T47D (cell line): ENCODE data around the gene CEBPG.

Experiments
- DNase-seq, 2 experiments: peaks; one replicate each; pipeline versions ENCODE4 v3.0.0 to v3.0.0-alpha.2; 2011 to 2012; ENCODE audit warnings: low read depth in 1 of 2, low spot score in 1 of 2
- JUND ChIP-seq: IDR thresholded peaks from 2 replicates; pipeline ENCODE4 v1.6.1; 2012; ENCODE audit warnings: low read depth
- in situ Hi-C: cut with HindIII; loops from 2 replicates; pipeline ENCODE4 v1.10.0; 2016; ENCODE audit warnings: low sequenced_read_pairs, low pct_unique_long_range_greater_than_20kb

Gene CEBPG

DNA sequence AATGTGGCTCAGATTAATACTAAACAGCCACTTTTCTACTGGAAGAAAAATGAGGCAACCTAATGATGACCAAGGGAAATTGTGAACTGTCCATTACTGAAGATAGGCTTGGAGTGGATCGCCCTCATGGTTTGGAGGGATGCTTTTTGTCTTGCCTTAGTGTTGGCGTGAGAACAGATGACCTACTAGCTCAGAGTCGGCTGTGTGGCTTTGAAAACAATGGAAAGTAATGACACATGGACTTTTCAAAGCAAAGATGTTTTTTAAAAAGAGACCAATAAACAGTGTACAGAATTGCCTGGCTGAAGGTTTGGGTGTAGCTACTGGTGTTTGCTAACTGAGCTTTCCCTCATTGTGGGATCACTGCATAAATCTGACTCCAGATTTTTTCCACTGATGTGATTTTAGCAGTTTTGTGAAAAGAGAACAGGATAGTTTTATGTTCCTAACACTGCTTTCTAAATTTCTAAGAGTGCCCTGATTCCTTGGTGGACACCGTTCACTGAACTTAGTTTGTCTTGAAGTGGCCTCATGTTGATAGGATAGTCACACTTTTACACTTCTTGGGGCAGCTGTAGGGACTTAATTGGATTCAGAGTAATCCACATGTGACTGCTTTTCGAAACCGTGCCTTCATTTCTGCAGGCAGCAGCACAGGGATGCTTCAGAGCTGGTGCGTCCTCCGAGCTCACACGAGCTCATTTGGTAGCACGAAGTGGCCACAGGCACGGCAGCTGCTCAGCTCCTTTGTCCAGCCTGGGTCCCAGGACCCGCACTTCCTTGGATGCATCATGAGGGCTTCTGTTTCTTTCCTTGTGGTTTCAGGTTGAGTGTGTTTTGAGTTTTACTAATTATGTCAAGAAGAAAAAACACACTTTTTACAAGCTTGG is 4.3 kb downstream of the CEBPG start:
- in situ Hi-C loops, result no loop called here
- TF ChIP-seq JUND, result no peak
- no peak for DNase-seq

DNA sequence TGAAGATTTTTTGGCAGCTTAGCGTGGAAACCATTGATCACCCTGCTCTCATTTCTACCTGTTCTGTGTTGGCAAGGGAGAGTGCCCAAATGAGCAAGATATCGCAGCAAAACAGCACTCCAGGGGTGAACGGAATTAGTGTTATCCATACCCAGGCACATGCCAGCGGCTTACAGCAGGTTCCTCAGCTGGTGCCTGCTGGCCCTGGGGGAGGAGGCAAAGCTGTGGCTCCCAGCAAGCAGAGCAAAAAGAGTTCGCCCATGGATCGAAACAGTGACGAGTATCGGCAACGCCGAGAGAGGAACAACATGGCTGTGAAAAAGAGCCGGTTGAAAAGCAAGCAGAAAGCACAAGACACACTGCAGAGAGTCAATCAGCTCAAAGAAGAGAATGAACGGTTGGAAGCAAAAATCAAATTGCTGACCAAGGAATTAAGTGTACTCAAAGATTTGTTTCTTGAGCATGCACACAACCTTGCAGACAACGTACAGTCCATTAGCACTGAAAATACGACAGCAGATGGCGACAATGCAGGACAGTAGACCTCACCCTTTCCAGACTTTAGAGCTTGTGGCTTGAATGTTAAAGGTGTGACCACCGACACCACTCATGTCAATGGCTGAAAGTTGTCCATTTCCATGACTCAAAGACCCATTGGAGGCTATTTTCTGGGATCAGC is 5.8 kb downstream of the CEBPG start:
- no peak for DNase-seq
- in situ Hi-C loops, result no loop called here

DNA sequence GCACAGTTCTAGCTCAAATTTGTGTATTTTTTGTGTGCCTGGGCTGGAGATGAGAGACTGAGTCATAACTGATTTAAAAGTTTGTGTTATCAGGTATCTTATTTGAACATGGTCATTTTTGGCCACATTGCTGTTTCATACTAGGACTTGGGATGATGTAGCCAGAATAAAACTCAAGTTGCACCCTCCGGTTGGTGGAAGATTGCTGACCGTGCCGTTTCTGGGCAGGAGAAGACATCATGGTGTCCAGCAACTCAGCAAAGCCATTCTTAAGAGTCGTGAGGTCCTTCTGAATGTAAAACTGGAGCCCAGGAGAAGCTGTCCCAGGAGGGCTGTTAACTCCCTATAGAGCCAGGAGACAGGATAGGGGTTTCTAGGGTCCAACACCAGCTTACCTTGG is 7.6 kb downstream of the CEBPG start:
- no peak for DNase-seq
- no peak for TF ChIP-seq JUND
- in situ Hi-C loops, result no loop called here

More for the DNA sequence above, 5.8 kb downstream of the CEBPG start:
- no peak for TF ChIP-seq JUND

DNA sequence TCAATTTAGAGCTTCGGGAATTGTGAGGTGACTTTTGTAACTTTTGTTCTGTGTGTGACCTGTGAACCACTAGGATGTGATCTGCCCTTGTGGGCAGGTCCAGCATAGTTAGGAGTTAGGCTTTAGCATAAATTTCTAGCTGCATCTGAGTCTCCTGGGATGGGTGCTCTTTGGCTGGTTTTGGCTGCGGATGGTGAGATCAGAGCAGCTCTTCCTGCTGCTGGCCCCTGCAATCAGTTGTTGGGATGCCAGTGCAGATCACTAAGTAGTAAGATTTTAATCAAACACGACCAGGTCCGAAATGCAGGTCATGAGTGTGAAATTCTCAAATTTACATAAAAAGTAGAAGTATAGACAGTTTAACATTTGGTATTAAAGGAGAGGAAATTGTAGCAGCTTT is 8.5 kb downstream of the CEBPG start:
- no peak for DNase-seq
- in situ Hi-C loops, result no loop called here
- TF ChIP-seq JUND, result no peak

DNA sequence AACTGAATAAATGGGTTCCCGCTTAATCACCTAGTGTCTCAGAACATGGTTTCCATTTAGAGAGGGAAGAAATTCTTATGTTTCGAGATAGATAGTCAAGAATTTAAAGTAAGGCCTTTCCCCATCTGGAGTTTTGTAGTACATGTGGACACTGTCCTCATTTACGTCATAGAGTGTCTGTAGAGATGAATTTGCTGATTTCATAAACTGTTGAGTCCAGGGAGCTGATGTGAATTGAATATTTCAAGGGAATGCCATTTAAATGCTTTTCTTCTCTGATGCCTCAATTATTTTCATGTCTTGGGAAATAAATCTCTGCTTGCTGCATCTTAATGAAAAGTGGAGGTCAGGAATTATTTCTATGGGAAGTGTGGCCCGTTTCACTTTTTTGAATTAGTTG is 9.5 kb downstream of the CEBPG start:
- no peak for DNase-seq
- in situ Hi-C loops, result no loop called here
- TF ChIP-seq JUND, result no peak

DNA sequence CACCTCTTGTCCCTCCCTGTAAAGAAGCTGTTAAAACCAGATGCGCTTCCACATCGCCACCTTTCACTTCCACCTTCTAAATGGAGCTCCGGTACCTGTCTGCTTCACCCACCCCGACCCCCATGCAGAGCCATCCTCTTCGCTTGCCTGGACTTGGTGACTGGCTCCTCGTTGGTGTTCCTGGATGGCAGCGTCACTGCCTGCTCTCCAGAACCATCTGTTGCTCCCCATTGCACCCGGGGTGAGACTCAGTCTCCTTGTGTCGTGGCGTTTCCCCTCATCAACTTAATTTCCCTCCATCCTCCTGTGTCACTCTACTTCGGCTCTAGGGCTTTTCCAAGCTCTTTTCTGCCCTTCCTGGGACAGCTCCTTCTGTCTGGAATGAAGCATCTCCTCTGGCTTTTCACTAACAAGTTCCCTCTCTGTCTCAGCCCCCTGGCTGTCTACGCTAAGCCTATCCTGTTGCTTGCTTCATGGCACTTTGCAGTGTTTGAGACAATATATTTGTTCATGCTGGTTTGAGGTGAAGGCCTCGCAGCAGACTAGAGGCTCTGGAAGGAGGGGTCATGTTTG is 10.3 kb downstream of the CEBPG start:
- in situ Hi-C loops, result no loop called here
- no peak for TF ChIP-seq JUND
- DNase-seq, result no peak

DNA sequence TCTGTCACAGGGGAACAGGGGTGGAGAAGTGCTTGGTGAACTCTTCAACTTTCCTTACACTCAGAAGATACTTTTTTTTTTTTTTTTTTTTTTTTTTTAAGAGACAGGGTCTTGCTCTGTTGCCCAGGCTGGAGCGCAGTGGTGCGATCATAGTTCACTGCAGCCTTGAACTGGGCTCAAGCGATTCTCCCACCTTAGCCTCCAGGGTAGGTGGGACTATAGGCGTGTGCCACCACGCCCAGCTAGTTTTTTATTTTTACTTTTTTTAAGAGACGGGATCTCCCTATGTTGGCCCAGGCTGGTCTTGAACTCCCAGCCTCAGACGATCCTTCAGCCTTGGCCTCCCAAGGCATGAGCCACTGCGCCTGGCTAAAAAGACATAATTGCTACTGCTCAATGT is 11.5 kb downstream of the CEBPG start:
- no peak for TF ChIP-seq JUND
- in situ Hi-C loops, result no loop called here
- DNase-seq, result no peak

DNA sequence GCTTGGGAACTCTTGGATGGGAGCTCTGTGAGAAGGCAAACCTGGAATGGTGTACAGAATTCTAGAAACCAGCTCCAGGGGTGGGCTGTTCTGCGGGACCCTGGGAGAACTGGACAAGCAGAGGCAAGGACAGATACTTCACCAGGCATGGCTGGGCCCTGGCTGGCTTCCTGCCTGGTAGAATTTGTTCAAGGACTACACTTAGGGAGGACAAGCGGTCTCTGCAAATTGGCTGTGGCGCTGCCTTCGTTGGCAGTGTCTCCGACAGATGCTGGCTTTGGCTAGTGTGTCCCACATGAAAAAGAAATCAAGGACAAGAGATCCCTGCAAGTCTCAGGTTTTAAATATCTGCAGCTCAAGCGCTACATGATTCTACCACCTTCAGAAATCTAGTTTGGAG is 12.4 kb downstream of the CEBPG start:
- DNase-seq, result no peak
- no peak for TF ChIP-seq JUND
- in situ Hi-C loops, result no loop called here

DNA sequence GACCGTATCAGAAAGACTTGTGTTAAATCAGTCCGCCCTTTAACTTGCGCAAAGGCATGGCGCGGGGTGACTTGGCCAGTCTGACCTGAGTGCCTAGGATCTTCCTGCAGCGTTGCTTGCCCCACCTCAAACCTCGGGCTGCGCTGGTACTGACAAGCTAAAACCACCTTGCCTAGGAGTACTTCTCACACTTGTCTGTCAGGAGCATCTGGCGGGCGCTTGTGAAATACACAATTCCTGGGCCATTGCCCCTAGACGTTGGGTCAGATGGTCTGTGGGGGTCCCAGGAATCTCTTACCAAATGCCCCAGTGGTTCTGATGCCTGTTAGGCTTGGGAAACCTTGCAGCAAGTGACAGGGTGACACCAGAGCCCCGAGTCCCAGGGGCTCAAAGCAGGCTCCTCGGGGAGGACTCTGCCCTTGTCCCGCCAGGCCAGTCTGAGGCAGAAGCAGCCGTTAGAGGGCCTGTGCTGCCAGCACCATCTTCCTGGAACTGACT is 12.9 kb downstream of the CEBPG start:
- TF ChIP-seq JUND, result no peak
- DNase-seq, result no peak
- in situ Hi-C loops, result no loop called here

DNA sequence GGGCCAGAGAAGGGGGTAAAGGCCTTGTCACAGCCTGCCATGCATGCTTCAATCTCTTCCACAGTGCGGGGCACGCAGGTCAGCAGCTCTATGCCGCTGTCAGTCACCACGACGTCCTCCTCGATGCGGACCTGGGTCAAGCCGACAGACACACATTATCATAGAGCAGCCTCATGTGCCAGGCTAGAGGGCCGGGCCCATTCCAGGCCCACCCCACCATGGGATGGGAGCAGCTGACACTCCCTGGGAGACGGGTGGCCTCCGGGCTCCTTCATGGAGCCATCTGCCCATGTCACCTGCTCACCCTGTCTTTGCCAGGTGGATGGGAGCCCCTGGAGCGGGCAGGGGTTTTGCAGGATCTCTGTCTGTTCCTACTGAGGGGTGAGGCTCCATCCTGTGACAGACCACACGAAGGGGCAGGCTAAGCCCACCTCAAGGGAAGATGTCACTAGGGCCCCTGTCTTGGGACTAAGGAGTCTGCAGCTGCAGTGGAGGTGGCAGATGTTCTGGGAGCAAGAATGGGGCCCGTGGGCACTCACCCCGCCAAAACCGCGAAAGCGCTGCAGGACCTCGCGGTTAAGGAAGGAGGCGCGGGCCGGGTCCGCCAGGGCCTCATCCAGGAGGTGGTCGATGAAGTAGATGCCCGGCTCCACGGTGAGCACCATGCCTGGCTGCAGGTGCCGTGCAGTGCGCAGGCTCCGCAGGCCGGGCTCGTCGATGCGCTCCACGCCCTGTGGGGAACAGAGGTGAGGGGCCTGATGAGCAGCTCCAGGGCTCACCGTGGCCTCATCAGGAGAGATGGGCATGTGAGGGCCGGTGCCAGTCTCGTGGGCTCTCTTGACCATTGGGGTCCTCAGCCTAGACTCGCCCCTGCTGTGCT is 14.1 kb downstream of the CEBPG start:
- no peak for DNase-seq
- TF ChIP-seq JUND, result no peak
- in situ Hi-C loops, result no loop called here

DNA sequence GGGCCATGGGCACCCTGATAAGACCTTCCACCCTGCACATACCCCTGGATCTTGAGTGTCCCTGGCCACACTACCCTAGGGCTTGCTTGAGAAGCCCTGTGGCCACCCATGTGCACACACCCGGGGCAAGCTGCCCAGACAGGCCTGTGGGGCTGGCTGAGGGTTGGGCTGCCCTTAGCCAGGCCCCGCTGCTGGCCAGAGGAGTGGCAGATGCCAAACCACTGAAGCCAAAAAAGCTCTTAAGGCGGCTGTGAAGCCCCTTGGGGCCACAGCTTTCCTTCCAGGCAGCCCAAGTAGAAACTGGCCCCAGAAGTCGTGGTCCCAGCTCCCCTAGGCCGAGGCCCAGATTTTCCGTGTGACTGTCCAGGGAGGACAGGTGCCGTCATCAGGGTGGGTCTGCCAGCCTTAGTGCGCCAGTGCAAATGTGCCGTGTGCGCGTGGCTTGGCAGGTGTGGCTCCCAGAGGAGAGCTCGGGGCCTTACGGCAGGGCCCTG is 14.8 kb downstream of the CEBPG start:
- TF ChIP-seq JUND, result no peak
- in situ Hi-C loops, result no loop called here
- no peak for DNase-seq
